GM19099 (cell line): ENCODE data around the gene WBP2NL.

Experiments
- POLR2A ChIP-seq: IDR thresholded peaks from 3 replicates; pipeline ENCODE4 v1.6.1; 2011; ENCODE audit warnings: low read depth; ENCODE audit not compliant: insufficient read length; ENCODE audit errors: extremely low read depth

Gene WBP2NL

GRCh38 chr22:42056757-42057511, 58.3 kb downstream of the WBP2NL start:
- no peak for TF ChIP-seq POLR2A

- no peak for TF ChIP-seq POLR2A
Measured at GRCh38 chr22:42060489-42060888, 61.9 kb downstream of the WBP2NL start.

GRCh38 chr22:42061041-42061440, 62.5 kb downstream of the WBP2NL start:
- no peak for TF ChIP-seq POLR2A

- TF ChIP-seq POLR2A: no peak
Measured at GRCh38 chr22:42062506-42063170, 64.0 kb downstream of the WBP2NL start.

- no peak for TF ChIP-seq POLR2A
Measured at GRCh38 chr22:42064629-42065028, 66.0 kb downstream of the WBP2NL start.

GRCh38 chr22:42065438-42066125, 67.0 kb downstream of the WBP2NL start:
- TF ChIP-seq POLR2A: no peak

GRCh38 chr22:42066126-42066761, 67.7 kb downstream of the WBP2NL start:
- no peak for TF ChIP-seq POLR2A

GRCh38 chr22:42066937-42067336, 68.3 kb downstream of the WBP2NL start:
- TF ChIP-seq POLR2A: no peak

- TF ChIP-seq POLR2A: no peak
Measured at GRCh38 chr22:42067671-42068251, 69.2 kb downstream of the WBP2NL start.

GRCh38 chr22:42068291-42068690, 69.7 kb downstream of the WBP2NL start:
- no peak for TF ChIP-seq POLR2A

- no peak for TF ChIP-seq POLR2A
Measured at GRCh38 chr22:42069801-42070516, 71.4 kb downstream of the WBP2NL start.

GRCh38 chr22:42070517-42071422, 72.2 kb downstream of the WBP2NL start, which contains the start of gene NAGA:
TSS of gene NAGA (minus strand) at chr22:42070812. CDS start at chr22:42070297, 515 bp downstream.
- peak; percentile 86 for TF ChIP-seq POLR2A

- no peak for TF ChIP-seq POLR2A
Measured at GRCh38 chr22:42072606-42073330, 74.2 kb downstream of the WBP2NL start.
